Lower lobe of right lung (tissue), 2 donors: ENCODE data around the gene SGCE. TPM values are rescaled to one million over a fixed set of nuclear protein-coding genes. Genes with fewer than 3 reads are reported as not detected.
A peak's percentile ranks its signal among the peaks of the same experiment; 100 is the strongest.

Source experiments
- ATAC-seq, 2 donors: fragments of 200-7000 bp; cut with Tn5 transposase; one replicate each; pipeline ENCODE4 v1.9.1; 2020 to 2022; ENCODE audit warnings: mild to moderate bottlenecking in 2 of 2, moderate library complexity in 2 of 2
- DNase-seq: peaks from one replicate; pipeline ENCODE4 v3.0.0-alpha.2; 2020
- H3K27ac ChIP-seq: fragments of 200-600 bp; one replicate; pipeline ENCODE4 v1.8.0; 2022
- H3K27me3 ChIP-seq: fragments of 200-600 bp; one replicate; pipeline ENCODE4 v1.8.0; 2022; ENCODE audit warnings: low read depth
- H3K36me3 ChIP-seq: fragments of 200-600 bp; one replicate; pipeline ENCODE4 v1.8.0; 2022; ENCODE audit warnings: mild to moderate bottlenecking
- H3K4me1 ChIP-seq: fragments of 200-600 bp; one replicate; pipeline ENCODE4 v1.8.0; 2022
- H3K4me3 ChIP-seq: fragments of 200-600 bp; one replicate; pipeline ENCODE4 v1.8.0; 2022; ENCODE audit warnings: mild to moderate bottlenecking
- H3K9me3 ChIP-seq: fragments of 200-600 bp; one replicate; pipeline ENCODE4 v1.8.0; 2022
- CTCF ChIP-seq: fragments of 200-600 bp; IDR thresholded peaks from one replicate; pipeline ENCODE4 v1.8.0; 2022; ENCODE audit warnings: antibody characterized with exemption, mild to moderate bottlenecking
- intact Hi-C: fragments of 100-400 bp; cut with DNase I; formaldehyde crosslinking; loops from one replicate; pipeline ENCODE4 v1.11.0; 2022
- total RNA-seq: library from RNA; stranded (reverse); fragmentation: NEBNext Ultra II Directional; extraction: Animal tissue kit (Norgen Biotek cat#: 25700); gene quantifications from one replicate; pipeline ENCODE4 v1.2.1, GENCODE V29; 2021
- donor health status: DM: no; HTN: yes; CAD: no; lungs with severe emphysema.

Gene SGCE
- total RNA-seq, 1 donor from 2014 or later = 47.1 TPM

GRCh38 chr7:94633687-94634086, 22.2 kb downstream of the SGCE start:
- Histone ChIP-seq H3K27ac (no peak overlapping the region), H3K4me1 (peaks cover 10% of the 10 kb centered on the region), H3K4me3 (no peak overlapping the region), H3K27me3 (no peaks in the 10 kb centered on the region), H3K36me3 (no peaks in the 10 kb centered on the region), H3K9me3 (no peaks in the 10 kb centered on the region)
- ATAC-seq (no peak), DNase-seq (no peak)
- intact Hi-C loops = no loop called here
- TF ChIP-seq CTCF = no peak

GRCh38 chr7:94633014-94633341, 23.0 kb downstream of the SGCE start:
- H3K36me3 ChIP-seq = no peaks in the 10 kb centered on the region
- no peaks in the 10 kb centered on the region for H3K27me3 ChIP-seq
- DNase-seq (no peak), ATAC-seq (peak in 1 of 2 donors; percentile 36)
- TF ChIP-seq CTCF = no peak
- intact Hi-C loops = no loop called here
- H3K27ac ChIP-seq = no peak overlapping the region
- H3K9me3 ChIP-seq = no peaks in the 10 kb centered on the region
- peaks cover 10% of the 10 kb centered on the region for H3K4me1 ChIP-seq
- no peak overlapping the region for H3K4me3 ChIP-seq

- Histone ChIP-seq H3K4me3 (no peak overlapping the region), H3K27me3 (no peaks in the 10 kb centered on the region), H3K36me3 (no peaks in the 10 kb centered on the region), H3K4me1 (peaks cover 10% of the 10 kb centered on the region), H3K9me3 (no peaks in the 10 kb centered on the region), H3K27ac (no peak overlapping the region)
- intact Hi-C loops = no loop called here
- peak; percentile 49 to 67 for ATAC-seq
- DNase-seq = no peak
- TF ChIP-seq CTCF = no peak
Measured at GRCh38 chr7:94632338-94633013, 23.5 kb downstream of the SGCE start.

GRCh38 chr7:94630855-94631254, 25.1 kb downstream of the SGCE start:
- no peak for DNase-seq
- Histone ChIP-seq H3K4me1 (peaks cover 10% of the 10 kb centered on the region), H3K27ac (no peak overlapping the region), H3K4me3 (no peak overlapping the region), H3K27me3 (no peaks in the 10 kb centered on the region), H3K36me3 (no peaks in the 10 kb centered on the region), H3K9me3 (no peaks in the 10 kb centered on the region)
- ATAC-seq = no peak
- no peak for TF ChIP-seq CTCF
- intact Hi-C loops = no loop called here

GRCh38 chr7:94623820-94624219, 32.1 kb downstream of the SGCE start:
- intact Hi-C loops = no loop called here
- Histone ChIP-seq H3K4me1 (no peaks in the 10 kb centered on the region), H3K36me3 (no peaks in the 10 kb centered on the region), H3K4me3 (no peak overlapping the region), H3K27ac (no peak overlapping the region), H3K9me3 (no peaks in the 10 kb centered on the region), H3K27me3 (no peaks in the 10 kb centered on the region)
- DNase-seq (no peak), ATAC-seq (no peak)
- TF ChIP-seq CTCF = no peak
